Thyroid gland (tissue), 4 donors: ENCODE data around the gene ARHGEF4. TPM values are rescaled to one million over a fixed set of nuclear protein-coding genes. Genes with fewer than 3 reads are reported as not detected.

Experiments
- DNase-seq, 2 donors: peaks; one replicate each; pipeline ENCODE4 v3.0.0-alpha.2; 2019
- H3K27ac ChIP-seq, 3 donors: fragments of 200-600 bp; sonication (generic); 1 replicate in 2 of 3; 2 replicates in 1 of 3; pipeline ENCODE4 v1.5.1; 2016 to 2019; ENCODE audit warnings: mild to moderate bottlenecking in 1 of 3, moderate library complexity in 1 of 3
- H3K27me3 ChIP-seq: fragments of 200-600 bp; sonication (generic); one replicate; pipeline ENCODE4 v1.5.1; 2019
- H3K36me3 ChIP-seq, 2 donors: fragments of 200-600 bp; sonication (generic); one replicate each; pipeline ENCODE4 v1.5.1; 2016 to 2019
- H3K4me1 ChIP-seq, 2 donors: fragments of 200-600 bp; sonication (generic); one replicate each; pipeline ENCODE4 v1.5.1; 2017 to 2019
- H3K4me3 ChIP-seq, 3 donors: fragments of 200-600 bp; sonication (generic); replicated peaks in 1 of 3; 1 replicate in 2 of 3; 2 replicates in 1 of 3; pipeline ENCODE4 v1.5.1; 2016; ENCODE audit warnings: mild to moderate bottlenecking in 1 of 3
- H3K9me3 ChIP-seq: fragments of 200-600 bp; sonication (generic); one replicate; pipeline ENCODE4 v1.5.1; 2017
- POLR2A ChIP-seq, 2 donors: fragments of 450-650 bp; IDR thresholded peaks; one replicate each; pipeline ENCODE4 v1.6.1; 2017; ENCODE audit warnings: antibody characterized with exemption in 2 of 2, mild to moderate bottlenecking in 2 of 2, moderate library complexity in 1 of 2
- WGBS, 2 donors: methylation state at CpG; one replicate each; pipeline ENCODE4 v1.1.5; 2017; 5-methylcytosine and 5-hydroxymethylcytosine counted together
- intact Hi-C: fragments of 100-400 bp; cut with DNase I; formaldehyde crosslinking; loops from one replicate; pipeline ENCODE4 v1.15.1; 2023
- total RNA-seq, 4 donors: library from RNA; depleted of rRNA; stranded (reverse); fragments of >200 nt; gene quantifications; one replicate each; pipeline ENCODE4 v1.2.3, GENCODE V29; 2016
- TF ChIP-seq, protein P1 (sequence below), 6 experiments: fragments of 200-600 bp in 3 of 6; fragments of 450-650 bp in 3 of 6; sonication (generic) in 3 of 6; IDR thresholded peaks; one replicate each; pipeline ENCODE4 v1.5.1; 2016 to 2019; ENCODE audit warnings: antibody characterized with exemption in 6 of 6, mild to moderate bottlenecking in 2 of 6, inconsistent platforms in 1 of 6, moderate library complexity in 1 of 6

The ARHGEF4 gene
- total RNA-seq, 4 donors from 2014 or later: 15.6 to 24.3 (median 22.5) TPM

DNA sequence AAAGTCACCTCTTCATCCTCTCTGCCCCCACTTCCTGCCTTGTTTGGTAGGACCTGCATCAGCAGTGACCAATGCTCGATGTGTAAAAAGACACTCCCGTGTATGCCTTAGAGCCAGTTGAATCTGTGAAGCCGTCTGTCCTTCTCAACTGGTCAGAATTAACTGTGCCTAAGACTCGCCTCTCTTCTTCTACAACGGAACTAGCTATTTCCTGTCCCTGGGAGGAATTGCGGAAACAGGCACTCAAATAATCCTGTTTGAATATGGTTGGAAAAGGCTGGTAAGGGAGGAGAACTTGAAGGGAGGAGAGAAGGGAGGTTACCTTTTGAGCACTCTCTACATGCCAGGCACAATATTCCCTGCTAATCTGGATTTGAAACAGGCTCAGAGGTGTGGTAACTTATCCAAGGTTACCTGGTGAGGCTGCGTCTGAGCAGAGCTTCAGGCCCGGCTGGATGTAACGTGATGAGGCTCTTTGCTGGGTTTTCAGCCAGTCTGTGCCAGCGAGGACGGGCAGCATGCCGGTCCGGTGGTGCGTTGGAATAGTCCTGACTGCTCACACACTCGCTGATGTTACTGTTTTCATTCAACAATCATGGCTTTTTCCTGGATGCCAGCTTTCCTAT, 129.5 kb downstream of the ARHGEF4 start:
- Histone ChIP-seq H3K27me3 (no peaks in the 10 kb centered on the region), H3K36me3 (no peaks in the 10 kb centered on the region), H3K4me1 (peaks cover 2 to 8% of the 10 kb centered on the region in 2 donors), H3K27ac (no peak overlapping the region), H3K9me3 (no peaks in the 10 kb centered on the region), H3K4me3 (no peak overlapping the region)
- 74 to 79% methylated on average over 15 of the region's 15 CpGs for WGBS, 2 donors
- DNase-seq: no peak
- intact Hi-C loops: no loop called here
- TF ChIP-seq, protein P1, sequence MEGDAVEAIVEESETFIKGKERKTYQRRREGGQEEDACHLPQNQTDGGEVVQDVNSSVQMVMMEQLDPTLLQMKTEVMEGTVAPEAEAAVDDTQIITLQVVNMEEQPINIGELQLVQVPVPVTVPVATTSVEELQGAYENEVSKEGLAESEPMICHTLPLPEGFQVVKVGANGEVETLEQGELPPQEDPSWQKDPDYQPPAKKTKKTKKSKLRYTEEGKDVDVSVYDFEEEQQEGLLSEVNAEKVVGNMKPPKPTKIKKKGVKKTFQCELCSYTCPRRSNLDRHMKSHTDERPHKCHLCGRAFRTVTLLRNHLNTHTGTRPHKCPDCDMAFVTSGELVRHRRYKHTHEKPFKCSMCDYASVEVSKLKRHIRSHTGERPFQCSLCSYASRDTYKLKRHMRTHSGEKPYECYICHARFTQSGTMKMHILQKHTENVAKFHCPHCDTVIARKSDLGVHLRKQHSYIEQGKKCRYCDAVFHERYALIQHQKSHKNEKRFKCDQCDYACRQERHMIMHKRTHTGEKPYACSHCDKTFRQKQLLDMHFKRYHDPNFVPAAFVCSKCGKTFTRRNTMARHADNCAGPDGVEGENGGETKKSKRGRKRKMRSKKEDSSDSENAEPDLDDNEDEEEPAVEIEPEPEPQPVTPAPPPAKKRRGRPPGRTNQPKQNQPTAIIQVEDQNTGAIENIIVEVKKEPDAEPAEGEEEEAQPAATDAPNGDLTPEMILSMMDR (IDR thresholded peaks at IDR 0.05): no peak
- TF ChIP-seq POLR2A (IDR thresholded peaks at IDR 0.05): no peak

DNA sequence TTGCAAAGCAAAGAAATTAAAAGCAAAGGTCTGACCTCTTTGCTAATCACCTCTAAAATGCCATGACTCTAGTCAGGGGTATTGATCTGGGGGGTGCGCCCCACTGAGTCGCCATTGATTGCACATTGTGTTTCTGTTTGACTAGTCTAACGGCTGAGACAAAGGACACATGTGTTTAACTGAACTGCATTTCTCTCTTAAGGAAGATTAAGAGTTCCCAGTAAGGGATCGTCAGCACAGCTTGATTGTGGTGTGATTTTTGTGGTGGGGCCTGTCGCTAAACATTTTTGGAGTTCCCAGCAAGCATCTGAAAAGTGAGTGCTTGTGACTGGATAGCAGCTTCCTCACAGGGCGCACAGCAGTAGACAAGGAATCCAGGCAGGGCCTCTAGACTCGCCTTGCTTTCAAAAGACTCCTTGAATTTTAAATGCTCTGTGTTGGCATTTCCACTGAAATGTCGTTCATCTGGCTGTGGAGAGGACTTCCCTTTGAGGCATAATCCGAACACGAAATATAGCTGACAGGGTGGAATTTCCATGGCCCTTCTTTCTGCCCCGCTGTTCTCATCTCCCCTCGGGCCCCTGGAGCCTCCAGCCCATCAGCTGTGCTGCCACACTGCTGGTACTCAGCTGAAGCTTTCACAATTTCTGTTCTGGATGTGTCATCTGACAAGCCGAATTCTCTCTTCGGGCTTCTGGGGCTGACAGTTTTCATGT, 130.2 kb downstream of the ARHGEF4 start:
- intact Hi-C loops: no loop called here
- Histone ChIP-seq H3K9me3 (no peaks in the 10 kb centered on the region), H3K4me3 (no peak overlapping the region), H3K36me3 (no peaks in the 10 kb centered on the region), H3K4me1 (peaks cover 2 to 8% of the 10 kb centered on the region in 2 donors), H3K27me3 (no peaks in the 10 kb centered on the region), H3K27ac (no peak overlapping the region)
- TF ChIP-seq POLR2A (IDR thresholded peaks at IDR 0.05): no peak
- TF ChIP-seq, protein P1 (IDR thresholded peaks at IDR 0.05): no peak
- DNase-seq: no peak
- 84% methylated on average over 14 of the region's 14 CpGs for WGBS, 2 donors

DNA sequence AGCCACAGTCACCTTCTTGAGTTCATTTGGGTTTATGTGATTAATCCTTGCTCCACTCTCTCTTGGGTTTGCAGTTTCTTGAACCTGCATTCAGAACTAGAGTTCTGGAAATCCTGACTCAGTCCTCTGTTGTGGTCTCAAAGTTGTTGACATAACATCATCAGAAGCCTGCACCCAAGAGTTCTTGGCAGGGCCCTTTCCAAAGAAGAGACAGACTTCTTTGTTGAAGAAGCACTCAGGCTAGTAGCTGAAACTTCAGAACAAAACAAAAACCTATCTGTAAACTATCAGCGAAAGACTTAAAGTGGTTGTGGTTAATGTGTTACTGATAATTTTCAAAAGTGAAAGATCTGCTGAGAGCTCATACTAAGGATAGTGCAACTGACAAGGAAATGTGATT, 135.7 kb downstream of the ARHGEF4 start:
- Histone ChIP-seq H3K36me3 (no peaks in the 10 kb centered on the region), H3K27ac (no peak overlapping the region), H3K4me1 (no peaks in the 10 kb centered on the region), H3K9me3 (no peaks in the 10 kb centered on the region), H3K4me3 (no peak overlapping the region), H3K27me3 (no peaks in the 10 kb centered on the region)
- 28 to 39% methylated on average over 1 of the region's 1 CpG for WGBS, 2 donors
- intact Hi-C loops: no loop called here
- TF ChIP-seq, protein P1 (IDR thresholded peaks at IDR 0.05): no peak
- no peak for TF ChIP-seq POLR2A (IDR thresholded peaks at IDR 0.05)
- DNase-seq: no peak

DNA sequence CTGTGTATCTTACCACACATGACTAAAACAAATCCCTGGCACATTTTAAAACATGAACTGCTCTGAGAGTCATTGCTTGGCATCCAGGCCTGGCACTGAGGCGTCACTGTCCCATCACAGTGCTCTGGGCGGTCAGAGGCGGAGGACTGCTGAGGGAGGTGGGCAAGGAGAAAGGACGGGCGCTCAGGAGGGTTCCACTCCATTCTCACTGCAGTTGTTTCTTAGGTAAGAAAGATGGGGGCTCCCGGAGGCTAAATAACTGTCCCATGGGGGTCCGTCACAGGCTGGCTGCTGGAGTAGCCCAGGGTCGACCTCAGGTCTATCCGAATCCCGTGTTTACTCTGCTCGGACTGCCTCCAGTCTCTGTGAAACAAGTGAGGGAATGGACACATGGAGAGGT, 139.0 kb downstream of the ARHGEF4 start:
- Histone ChIP-seq H3K4me1 (no peaks in the 10 kb centered on the region), H3K27me3 (no peaks in the 10 kb centered on the region), H3K4me3 (no peak overlapping the region), H3K36me3 (no peaks in the 10 kb centered on the region), H3K9me3 (no peaks in the 10 kb centered on the region), H3K27ac (no peak overlapping the region)
- intact Hi-C loops: no loop called here
- TF ChIP-seq, protein P1 (IDR thresholded peaks at IDR 0.05): no peak
- TF ChIP-seq POLR2A (IDR thresholded peaks at IDR 0.05): no peak
- 86 to 87% methylated on average over 11 of the region's 11 CpGs for WGBS, 2 donors
- DNase-seq: no peak

DNA sequence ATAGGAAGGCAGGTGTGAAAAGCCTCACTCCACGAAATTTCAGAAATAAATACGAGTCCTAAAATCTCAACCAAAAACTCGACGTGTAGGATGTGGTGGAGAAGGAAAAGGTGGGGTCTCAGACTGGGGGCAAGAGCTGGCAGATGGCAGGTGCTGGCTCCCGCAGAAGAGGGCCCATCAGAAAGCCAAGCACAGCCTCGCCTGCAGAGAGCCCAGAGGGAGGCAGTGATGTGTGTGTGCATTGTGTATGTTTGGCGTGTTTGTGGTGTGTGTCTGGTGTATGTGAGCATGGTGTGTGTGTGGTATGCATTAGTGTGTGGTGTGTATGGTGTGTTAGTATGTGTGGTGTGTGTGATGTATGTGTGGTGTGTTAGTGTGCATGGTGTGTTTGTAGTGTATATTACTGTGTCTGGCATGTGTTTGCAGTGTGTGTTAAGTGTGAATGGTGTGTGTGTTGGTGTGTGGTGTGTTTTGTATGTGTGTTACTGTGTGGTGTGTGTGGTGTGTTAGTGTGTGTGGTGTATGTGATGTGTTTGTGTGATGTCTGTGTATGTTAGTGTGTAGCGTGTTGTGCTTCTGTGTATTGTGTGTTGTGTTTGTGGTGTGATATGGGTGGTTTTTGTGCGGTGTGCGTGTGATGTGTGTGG, 140.0 kb downstream of the ARHGEF4 start:
- Histone ChIP-seq H3K4me3 (no peak overlapping the region), H3K27me3 (no peaks in the 10 kb centered on the region), H3K27ac (no peak overlapping the region), H3K36me3 (no peaks in the 10 kb centered on the region), H3K9me3 (no peaks in the 10 kb centered on the region), H3K4me1 (no peaks in the 10 kb centered on the region)
- intact Hi-C loops: no loop called here
- no peak for TF ChIP-seq POLR2A (IDR thresholded peaks at IDR 0.05)
- TF ChIP-seq, protein P1 (IDR thresholded peaks at IDR 0.05): no peak
- DNase-seq: no peak
- WGBS, 2 donors: 91 to 95% methylated on average over 10 of the region's 10 CpGs
